HCT116 (cell line): Measurements from ENCODE around the gene GPD2. TPM values are rescaled to one million over a fixed set of nuclear protein-coding genes. Genes with fewer than 3 reads are reported as not detected.

ENCODE experiments used
- ATAC-seq: fragments of 200-7000 bp; cut with Tn5 transposase; 2 replicates; pipeline ENCODE4 v1.9.1; 2020; ENCODE audit warnings: mild to moderate bottlenecking, moderate library complexity
- BruUV-seq: library from RNA; stranded (reverse); fragments of 400-500 nt; replicated peaks from 2 replicates; lab custom pipeline; 2021; lab: Mats Ljungman, UMichigan
- CTCF ChIA-PET: fragments of 300-600 bp; sonication (Branson Sonifier 250); formaldehyde crosslinking; loops from one replicate; lab custom pipeline; 2021; ENCODE audit warnings: antibody characterized with exemption; lab: Charles Lee
- POLR2A ChIA-PET: fragments of 300-600, 350-600 bp; sonication (Branson Sonifier 250); formaldehyde crosslinking; loops from one replicate; lab custom pipeline; 2021; ENCODE audit warnings: antibody characterized with exemption; lab: Charles Lee
- RAD21 ChIA-PET, 2 experiments: fragments of 300-600 bp; sonication (Branson Sonifier 250); formaldehyde crosslinking; loops; one replicate each; lab custom pipeline; 2023; ENCODE audit warnings: low total read pairs in 2 of 2; ENCODE audit not compliant: uncharacterized antibody in 2 of 2, unreplicated experiment in 2 of 2, low non-redundant PET in 1 of 2; lab: Charles Lee
- DNase-seq: peaks from one replicate; pipeline ENCODE4 v3.0.0-alpha.2; 2010; ENCODE audit warnings: low read depth, low spot score
- H2AFZ ChIP-seq: fragments of 200-600 bp; shearing (Covaris generic), sonication (generic); 2 replicates; pipeline ENCODE4 v1.6.1; 2017; ENCODE audit warnings: low read depth, mixed run types, mixed read lengths, antibody characterized with exemption, low read length; ENCODE audit not compliant: poor library complexity, severe bottlenecking
- H3K27ac ChIP-seq: 2 replicates; pipeline ENCODE4 v1.5.1; 2012; ENCODE audit warnings: low read depth, low read length
- H3K27me3 ChIP-seq: fragments of 200-600 bp; sonication (generic); 2 replicates; pipeline ENCODE4 v1.6.1; 2016; ENCODE audit warnings: mixed run types, low read length, mixed read lengths; ENCODE audit not compliant: insufficient read depth
- H3K36me3 ChIP-seq, 2 experiments: fragments of 200-500 bp in 1 of 2; fragments of 200-600 bp in 1 of 2; sonication (Bioruptor generic) in 1 of 2; sonication (generic) in 1 of 2; 2 replicates each; pipeline versions ENCODE4 v1.5.1 to v1.6.1; 2014 to 2016; ENCODE audit warnings: low read length in 2 of 2, inconsistent platforms in 1 of 2, mixed read lengths in 1 of 2, mixed run types in 1 of 2; ENCODE audit not compliant: insufficient read depth in 2 of 2, control insufficient read depth in 1 of 2
- H3K4me1 ChIP-seq, 2 experiments: fragments of 200-600 bp in 1 of 2; sonication (generic) in 1 of 2; 2 replicates each; pipeline versions ENCODE4 v1.5.1 to v1.6.1; 2012 to 2017; ENCODE audit warnings: low read length in 2 of 2, inconsistent platforms in 1 of 2, mild to moderate bottlenecking in 1 of 2, mixed read lengths in 1 of 2, mixed run types in 1 of 2, moderate library complexity in 1 of 2; ENCODE audit not compliant: insufficient read depth in 2 of 2, control insufficient read depth in 1 of 2
- H3K4me2 ChIP-seq: fragments of 200-600 bp; sonication (generic); 2 replicates; pipeline ENCODE4 v1.6.1; 2017; ENCODE audit warnings: mixed run types, low read length, mixed read lengths
- H3K4me3 ChIP-seq, 2 experiments: fragments of 200-600 bp in 1 of 2; sonication (generic) in 1 of 2; replicated peaks in 1 of 2; 2 replicates each; pipeline ENCODE4 v1.5.1; 2011 to 2016; ENCODE audit warnings: low read length in 2 of 2, control low read depth in 1 of 2, low read depth in 1 of 2, mild to moderate bottlenecking in 1 of 2, mixed read lengths in 1 of 2, mixed run types in 1 of 2
- H3K79me2 ChIP-seq: fragments of 200-600 bp; sonication (generic); 2 replicates; pipeline ENCODE4 v1.6.1; 2017; ENCODE audit warnings: mild to moderate bottlenecking, mixed run types, low read length, moderate library complexity, mixed read lengths; ENCODE audit not compliant: insufficient read depth
- H3K9ac ChIP-seq: fragments of 200-600 bp; sonication (generic); 2 replicates; pipeline ENCODE4 v1.6.1; 2016; ENCODE audit warnings: low read length, mixed read lengths
- H3K9me2 ChIP-seq: fragments of 200-600 bp; sonication (generic), shearing (Covaris generic); 2 replicates; pipeline ENCODE4 v1.6.1; 2017; ENCODE audit warnings: mixed run types, mild to moderate bottlenecking, moderate library complexity; ENCODE audit not compliant: insufficient read depth
- H3K9me3 ChIP-seq, 2 experiments: fragments of 200-500 bp in 1 of 2; fragments of 200-600 bp in 1 of 2; sonication (Bioruptor generic) in 1 of 2; sonication (generic) in 1 of 2; 2 replicates each; pipeline ENCODE4 v1.6.1; 2014 to 2017; ENCODE audit warnings: low read length in 2 of 2, mixed read lengths in 2 of 2, inconsistent platforms in 1 of 2, low read depth in 1 of 2, mild to moderate bottlenecking in 1 of 2, mixed run types in 1 of 2, moderate library complexity in 1 of 2; ENCODE audit not compliant: control insufficient read depth in 1 of 2, insufficient read depth in 1 of 2
- H4K20me1 ChIP-seq: fragments of 200-600 bp; sonication (generic), shearing (Covaris generic); 2 replicates; pipeline ENCODE4 v1.6.1; 2017; ENCODE audit warnings: mixed run types, mild to moderate bottlenecking, moderate library complexity; ENCODE audit not compliant: insufficient read depth
- CBX3 ChIP-seq: IDR thresholded peaks from 2 replicates; pipeline ENCODE4 v1.6.1; 2012; ENCODE audit warnings: low read depth
- CEBPB ChIP-seq: IDR thresholded peaks from 2 replicates; pipeline ENCODE4 v1.6.1; 2012; ENCODE audit warnings: low read depth
- EGR1 ChIP-seq: IDR thresholded peaks from 2 replicates; pipeline ENCODE4 v1.6.1; 2012; ENCODE audit warnings: low read depth
- ELF1 ChIP-seq: IDR thresholded peaks from 2 replicates; pipeline ENCODE4 v1.6.1; 2012; ENCODE audit warnings: low read depth, borderline replicate concordance
- EZH2phosphoT487 ChIP-seq: fragments of 200-600 bp; IDR thresholded peaks from 2 replicates; pipeline ENCODE4 v1.6.1; 2018; ENCODE audit warnings: antibody characterized with exemption, borderline replicate concordance
- JUND ChIP-seq: IDR thresholded peaks from 2 replicates; pipeline ENCODE4 v1.6.1; 2012
- POLR2A ChIP-seq: IDR thresholded peaks from 2 replicates; pipeline ENCODE4 v1.7.0; 2011; ENCODE audit warnings: borderline replicate concordance; ENCODE audit not compliant: insufficient read depth, insufficient read length; ENCODE audit errors: extremely low read depth
- POLR2AphosphoS5 ChIP-seq: IDR thresholded peaks from 2 replicates; pipeline ENCODE4 v1.6.1; 2011; ENCODE audit warnings: mild to moderate bottlenecking, low read depth, low read length, moderate library complexity
- RAD21 ChIP-seq: IDR thresholded peaks from 2 replicates; pipeline ENCODE4 v1.6.1; 2012; ENCODE audit warnings: low read depth, mild to moderate bottlenecking
- SIN3A ChIP-seq: IDR thresholded peaks from 2 replicates; pipeline ENCODE4 v1.6.1; 2012; ENCODE audit warnings: low read depth
- SP1 ChIP-seq: IDR thresholded peaks from 2 replicates; pipeline ENCODE4 v1.6.1; 2012; ENCODE audit warnings: low read depth
- SRF ChIP-seq: IDR thresholded peaks from 2 replicates; pipeline ENCODE4 v1.6.1; 2012; ENCODE audit warnings: low read depth
- TCF7L2 ChIP-seq: IDR thresholded peaks from 2 replicates; pipeline ENCODE4 v1.7.0; 2011; ENCODE audit warnings: borderline replicate concordance, inconsistent platforms; ENCODE audit not compliant: insufficient read depth, insufficient read length; ENCODE audit errors: extremely low read depth
- YY1 ChIP-seq: IDR thresholded peaks from 2 replicates; pipeline ENCODE4 v1.6.1; 2011; ENCODE audit warnings: low read length, low read depth, moderate library complexity, mild to moderate bottlenecking; ENCODE audit not compliant: insufficient replicate concordance; ENCODE audit errors: extremely low read depth
- ZFX ChIP-seq: fragments of 450-650 bp; IDR thresholded peaks from 2 replicates; pipeline ENCODE4 v1.6.1; 2017
- ZNF274 ChIP-seq: fragments of 200-500 bp; sonication (Bioruptor generic); IDR thresholded peaks from 2 replicates; pipeline ENCODE4 v1.6.1; 2014; ENCODE audit warnings: mild to moderate bottlenecking, low read depth, low read length, inconsistent platforms
- intact Hi-C: fragments of 100-400 bp; cut with micrococcal nuclease; formaldehyde crosslinking; loops from 2 replicates; pipeline ENCODE4 v1.10.0; 2022
- total RNA-seq: library from RNA; stranded (reverse); gene quantifications from one replicate; pipeline ENCODE4 v1.2.1, GENCODE V29; 2021; ENCODE audit not compliant: unreplicated experiment
- TF ChIP-seq, protein P1 (sequence below): IDR thresholded peaks from 2 replicates; pipeline ENCODE4 v1.6.1; 2012; ENCODE audit warnings: low read depth

GPD2 gene
- total RNA-seq, 1 experiment from 2014 or later = 80.7 TPM

DNA sequence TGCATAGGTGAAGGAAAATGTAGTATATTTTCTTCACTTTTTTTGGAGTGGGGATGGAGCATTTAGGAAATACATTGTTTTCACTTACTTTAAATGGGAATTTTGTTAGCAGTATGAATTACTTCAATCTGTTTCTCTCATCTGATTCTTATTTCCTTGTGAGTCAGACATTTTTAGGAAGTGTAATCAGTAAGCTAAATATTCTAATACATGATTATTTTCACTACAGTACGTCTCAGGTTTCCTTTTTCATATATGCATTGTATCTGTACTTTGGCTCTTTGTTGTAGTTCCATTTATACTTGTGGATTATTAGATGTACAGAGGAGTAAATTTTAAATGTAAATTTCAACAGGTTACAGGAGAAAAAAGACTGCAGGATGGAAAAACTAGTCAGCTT is 27.9 kb downstream of the GPD2 start:
- POLR2A ChIA-PET = no interaction called here

DNA sequence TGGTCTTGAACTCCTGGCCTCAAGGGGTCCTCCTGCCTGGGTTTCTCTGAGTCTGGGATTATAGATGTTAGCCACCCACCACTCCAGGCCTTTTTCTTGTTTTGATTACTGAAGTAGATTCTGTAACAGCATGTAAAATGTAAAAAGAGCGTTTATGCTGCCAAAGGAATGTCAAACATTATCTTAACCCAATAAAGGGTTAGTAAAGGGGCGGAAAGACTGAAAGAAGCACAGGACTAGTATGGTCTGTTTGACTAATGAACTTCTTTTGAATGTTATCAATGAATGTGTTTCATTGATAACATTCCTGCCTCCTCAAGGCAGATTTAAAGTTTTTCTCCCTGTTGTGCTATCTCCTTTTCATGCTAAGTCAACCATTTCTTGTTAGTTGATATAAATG is 29.4 kb downstream of the GPD2 start:
- H3K4me2 ChIP-seq = no peak overlapping the region

More for the DNA sequence above, 27.9 kb downstream of the GPD2 start:
- intact Hi-C loops = no loop called here
- no peak overlapping the region for H3K4me2 ChIP-seq
- H3K9ac ChIP-seq = no peak overlapping the region
- no TSS peak for BruUV-seq
- H3K79me2 ChIP-seq = peaks cover 73% of the 10 kb centered on the region
- no peaks in the 10 kb centered on the region for H3K9me3 ChIP-seq
- H3K27ac ChIP-seq = no peak overlapping the region
- no peak for TF ChIP-seq YY1
- TF ChIP-seq CEBPB = no peak
- TF ChIP-seq EZH2phosphoT487 = no peak
- no peak for TF ChIP-seq SP1
- TF ChIP-seq CBX3 = no peak
- peaks cover 0 to 22% of the 10 kb centered on the region in 2 experiments; a peak in 1 of 4 replicates for H3K4me1 ChIP-seq
- RAD21 ChIA-PET = no interaction called here
- H3K27me3 ChIP-seq = no peaks in the 10 kb centered on the region
- peaks cover 5% of the 10 kb centered on the region; the same call in 1 of the 2 replicates for H4K20me1 ChIP-seq
- H3K4me3 ChIP-seq = no peak overlapping the region
- DNase-seq (no peak), ATAC-seq (no peak)
- no peak overlapping the region for H2AFZ ChIP-seq
- CTCF ChIA-PET = no interaction called here
- no peaks in the 10 kb centered on the region for H3K36me3 ChIP-seq
- no peaks in the 10 kb centered on the region for H3K9me2 ChIP-seq

More for the DNA sequence above, 29.4 kb downstream of the GPD2 start:
- ChIA-PET POLR2A (no interaction called here), RAD21 (no interaction called here), CTCF (no interaction called here)
- Histone ChIP-seq H3K4me3 (no peak overlapping the region), H3K9ac (no peak overlapping the region), H3K9me2 (no peaks in the 10 kb centered on the region), H3K9me3 (no peaks in the 10 kb centered on the region), H3K4me1 (peaks cover 0 to 20% of the 10 kb centered on the region in 2 experiments; a peak in 1 of 4 replicates), H2AFZ (no peak overlapping the region), H3K27me3 (no peaks in the 10 kb centered on the region), H4K20me1 (peaks cover 5% of the 10 kb centered on the region; the same call in 1 of the 2 replicates), H3K27ac (no peak overlapping the region), H3K36me3 (no peaks in the 10 kb centered on the region), H3K79me2 (peaks cover 70% of the 10 kb centered on the region)
- no peak for DNase-seq
- intact Hi-C loops = no loop called here
- TF ChIP-seq CEBPB = no peak
- no peak for TF ChIP-seq SIN3A
- TF ChIP-seq, protein P1, sequence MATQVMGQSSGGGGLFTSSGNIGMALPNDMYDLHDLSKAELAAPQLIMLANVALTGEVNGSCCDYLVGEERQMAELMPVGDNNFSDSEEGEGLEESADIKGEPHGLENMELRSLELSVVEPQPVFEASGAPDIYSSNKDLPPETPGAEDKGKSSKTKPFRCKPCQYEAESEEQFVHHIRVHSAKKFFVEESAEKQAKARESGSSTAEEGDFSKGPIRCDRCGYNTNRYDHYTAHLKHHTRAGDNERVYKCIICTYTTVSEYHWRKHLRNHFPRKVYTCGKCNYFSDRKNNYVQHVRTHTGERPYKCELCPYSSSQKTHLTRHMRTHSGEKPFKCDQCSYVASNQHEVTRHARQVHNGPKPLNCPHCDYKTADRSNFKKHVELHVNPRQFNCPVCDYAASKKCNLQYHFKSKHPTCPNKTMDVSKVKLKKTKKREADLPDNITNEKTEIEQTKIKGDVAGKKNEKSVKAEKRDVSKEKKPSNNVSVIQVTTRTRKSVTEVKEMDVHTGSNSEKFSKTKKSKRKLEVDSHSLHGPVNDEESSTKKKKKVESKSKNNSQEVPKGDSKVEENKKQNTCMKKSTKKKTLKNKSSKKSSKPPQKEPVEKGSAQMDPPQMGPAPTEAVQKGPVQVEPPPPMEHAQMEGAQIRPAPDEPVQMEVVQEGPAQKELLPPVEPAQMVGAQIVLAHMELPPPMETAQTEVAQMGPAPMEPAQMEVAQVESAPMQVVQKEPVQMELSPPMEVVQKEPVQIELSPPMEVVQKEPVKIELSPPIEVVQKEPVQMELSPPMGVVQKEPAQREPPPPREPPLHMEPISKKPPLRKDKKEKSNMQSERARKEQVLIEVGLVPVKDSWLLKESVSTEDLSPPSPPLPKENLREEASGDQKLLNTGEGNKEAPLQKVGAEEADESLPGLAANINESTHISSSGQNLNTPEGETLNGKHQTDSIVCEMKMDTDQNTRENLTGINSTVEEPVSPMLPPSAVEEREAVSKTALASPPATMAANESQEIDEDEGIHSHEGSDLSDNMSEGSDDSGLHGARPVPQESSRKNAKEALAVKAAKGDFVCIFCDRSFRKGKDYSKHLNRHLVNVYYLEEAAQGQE = no peak
- TF ChIP-seq POLR2AphosphoS5 = no peak
- no peak for TF ChIP-seq JUND
- no peak for TF ChIP-seq ZNF274
- no peak for TF ChIP-seq POLR2A
- no peak for TF ChIP-seq ELF1
- no peak for TF ChIP-seq ZFX
- TF ChIP-seq EGR1 = no peak
- no peak for TF ChIP-seq RAD21
- TF ChIP-seq SRF = no peak
- TF ChIP-seq TCF7L2 = no peak
- no peak for TF ChIP-seq CBX3
- TF ChIP-seq EZH2phosphoT487 = no peak
- TF ChIP-seq YY1 = no peak
- BruUV-seq = no TSS peak
- ATAC-seq = no peak
